ENCODE results near the gene DIP2B. TPM values are rescaled to one million over a fixed set of nuclear protein-coding genes. Genes with fewer than 3 reads are reported as not detected.

DIP2B gene
- polyA plus RNA-seq, 1 of the 3 experiments (the other 2 are of a cell fraction): 6.6 TPM

DNA sequence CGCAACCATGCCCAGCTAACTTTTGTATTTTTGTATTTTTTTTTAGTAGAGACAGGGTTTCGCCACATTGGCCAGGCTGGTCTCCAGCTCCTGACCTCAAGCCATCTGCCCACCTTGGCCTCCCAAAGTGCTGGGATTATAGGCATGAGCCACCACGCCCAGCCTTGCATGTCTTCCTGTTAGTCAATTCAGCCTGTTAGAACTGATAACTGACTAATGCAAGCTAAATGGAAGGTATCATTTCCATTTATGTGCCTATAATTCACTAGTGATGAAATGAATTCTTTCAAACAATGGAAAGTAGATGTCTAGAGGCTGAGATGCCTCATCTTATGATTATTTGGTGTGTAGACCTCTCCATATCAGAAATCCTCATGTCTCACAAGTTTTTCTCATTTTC, 37.3 kb upstream of the DIP2B start:
- Histone ChIP-seq H3K36me3 (replicated peaks in 1 of 2; ENCODE audit: control insufficient read depth in 1 of 2, insufficient read depth in 2 of 2, low read length in 1 of 2) (peaks cover 31 to 77% of the 10 kb centered on the region in 2 experiments), H3K27me3 (ENCODE audit: insufficient read depth) (no peaks in the 10 kb centered on the region), H3K4me1 (ENCODE audit: control insufficient read depth in 1 of 2, insufficient read depth in 2 of 2, low read depth in 1 of 2, low read length in 1 of 2) (no peaks in the 10 kb centered on the region), H2AFZ (ENCODE audit: low read depth) (no peak overlapping the region), H3K9me2 (0 out of 2 replicates have a peak, but pooled peaks cover 2% of the 10 kb centered on the region), H3K79me2 (ENCODE audit: insufficient read depth) (no peaks in the 10 kb centered on the region), H3K4me2 (no peak overlapping the region), H3F3A (replicated peaks; ENCODE audit: insufficient read depth) (peaks cover 9% of the 10 kb centered on the region), H3K27ac (ENCODE audit: low read depth in 2 of 2, low read length in 1 of 2) (no peak overlapping the region), H3K4me3 (ENCODE audit: low read depth in 2 of 2, low read length in 1 of 2) (no peak overlapping the region), H3K9ac (no peak overlapping the region), H4K20me1 (ENCODE audit: insufficient read depth) (no peaks in the 10 kb centered on the region), H3K9me3 (no peaks in the 10 kb centered on the region)
- POLR2A ChIA-PET: interaction anchor here (0.6 kb wide), 1 partner anchor 84 kb away, joined by 9 read pairs; no protein-coding TSS in a partner anchor
- DNase-seq: no peak
- WGBS (ENCODE audit: low lambda C conversion rate): 95% methylated on average over 3 of the region's 3 CpGs
- CTCF ChIA-PET: interaction anchor here (0.5 kb wide), 1 partner anchor 22 kb away, joined by 3 read pairs; no protein-coding TSS in a partner anchor
- TF ChIP-seq, protein P1, sequence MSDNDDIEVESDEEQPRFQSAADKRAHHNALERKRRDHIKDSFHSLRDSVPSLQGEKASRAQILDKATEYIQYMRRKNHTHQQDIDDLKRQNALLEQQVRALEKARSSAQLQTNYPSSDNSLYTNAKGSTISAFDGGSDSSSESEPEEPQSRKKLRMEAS (IDR thresholded peaks at IDR 0.05; ENCODE audit: low read depth): no peak
- TF ChIP-seq FOSL2 (IDR thresholded peaks at IDR 0.05; ENCODE audit: borderline replicate concordance, low read depth): no peak
- no peak for TF ChIP-seq RXRA (IDR thresholded peaks at IDR 0.05; ENCODE audit: borderline replicate concordance, low read depth)
- TF ChIP-seq TAF1 (IDR thresholded peaks at IDR 0.05; ENCODE audit: borderline replicate concordance, low read depth, low read length): no peak
- TF ChIP-seq TCF12 (IDR thresholded peaks at IDR 0.05): no peak
- TF ChIP-seq NRF1 (IDR thresholded peaks at IDR 0.05; ENCODE audit: low read depth, low read length): no peak

DNA sequence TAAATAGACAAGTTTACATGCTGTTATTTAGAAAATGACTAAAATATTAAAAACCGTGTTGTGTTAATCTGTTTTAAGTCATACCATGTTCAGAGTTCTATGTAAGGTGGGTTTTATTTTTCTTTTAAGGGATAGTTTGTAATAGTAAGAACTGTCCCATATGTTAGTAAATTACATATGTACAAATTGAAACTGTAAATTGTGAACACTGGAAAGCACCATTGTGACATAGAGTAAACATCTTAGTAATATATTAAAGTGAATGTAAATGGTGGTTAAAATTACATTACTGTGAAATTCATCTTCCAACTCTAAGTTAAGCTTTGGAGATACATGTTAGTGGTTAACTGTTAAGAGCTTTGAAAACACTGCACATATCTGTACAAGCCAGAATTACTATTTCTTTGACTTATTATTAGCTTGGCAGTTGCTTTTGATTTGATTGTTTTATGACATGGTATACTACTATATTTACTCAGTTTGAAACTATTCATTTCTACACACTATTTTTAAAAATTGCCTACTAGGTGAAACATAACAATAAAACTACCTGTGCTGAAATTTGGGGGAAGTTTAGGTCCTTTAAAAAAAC, 27.4 kb upstream of the DIP2B start:
- Histone ChIP-seq H3K27me3 (ENCODE audit: insufficient read depth) (no peaks in the 10 kb centered on the region), H3K79me2 (ENCODE audit: insufficient read depth) (no peaks in the 10 kb centered on the region), H3K4me1 (ENCODE audit: control insufficient read depth in 1 of 2, insufficient read depth in 2 of 2, low read depth in 1 of 2, low read length in 1 of 2) (no peaks in the 10 kb centered on the region), H4K20me1 (ENCODE audit: insufficient read depth) (no peaks in the 10 kb centered on the region), H3K4me3 (ENCODE audit: low read depth in 2 of 2, low read length in 1 of 2) (no peak overlapping the region), H3K27ac (ENCODE audit: low read depth in 2 of 2, low read length in 1 of 2) (no peak overlapping the region), H3F3A (replicated peaks; ENCODE audit: insufficient read depth) (peaks cover 20% of the 10 kb centered on the region), H3K4me2 (no peak overlapping the region), H3K36me3 (replicated peaks in 1 of 2; ENCODE audit: control insufficient read depth in 1 of 2, insufficient read depth in 2 of 2, low read length in 1 of 2) (peaks cover 48 to 74% of the 10 kb centered on the region in 2 experiments), H3K9me2 (no peaks in the 10 kb centered on the region), H2AFZ (ENCODE audit: low read depth) (no peak overlapping the region), H3K9ac (no peak overlapping the region), H3K9me3 (no peaks in the 10 kb centered on the region)
- DNase-seq: no peak
- 89% methylated on average over 1 of the region's 1 CpG for WGBS (ENCODE audit: low lambda C conversion rate)
- TF ChIP-seq POLR2AphosphoS5 (IDR thresholded peaks at IDR 0.05; ENCODE audit: low read depth, low read length) (no peak), FOXM1 (IDR thresholded peaks at IDR 0.05; ENCODE audit: low read depth) (no peak), RAD21 (IDR thresholded peaks at IDR 0.05; ENCODE audit: low read length) (no peak), GATA2 (CRISPR knock-in tag; IDR thresholded peaks at IDR 0.05) (no peak), SMC3 (IDR thresholded peaks at IDR 0.05; ENCODE audit: low read depth, low read length) (no peak), TCF12 (IDR thresholded peaks at IDR 0.05) (no peak), EP300 (IDR thresholded peaks at IDR 0.05; ENCODE audit: borderline replicate concordance in 1 of 2, low read depth in 1 of 2, low read length in 1 of 2) (no peak), RCOR1 (IDR thresholded peaks at IDR 0.05; ENCODE audit: low read length) (no peak), MEF2A (IDR thresholded peaks at IDR 0.05; ENCODE audit: borderline replicate concordance, low read depth) (no peak), NRF1 (IDR thresholded peaks at IDR 0.05; ENCODE audit: low read depth, low read length) (no peak), MXI1 (IDR thresholded peaks at IDR 0.05; ENCODE audit: low read depth, low read length) (no peak), CHD2 (IDR thresholded peaks at IDR 0.05; ENCODE audit: low read length, partially characterized antibody) (no peak), JUND (IDR thresholded peaks at IDR 0.05) (no peak)
- TF ChIP-seq, protein P2, sequence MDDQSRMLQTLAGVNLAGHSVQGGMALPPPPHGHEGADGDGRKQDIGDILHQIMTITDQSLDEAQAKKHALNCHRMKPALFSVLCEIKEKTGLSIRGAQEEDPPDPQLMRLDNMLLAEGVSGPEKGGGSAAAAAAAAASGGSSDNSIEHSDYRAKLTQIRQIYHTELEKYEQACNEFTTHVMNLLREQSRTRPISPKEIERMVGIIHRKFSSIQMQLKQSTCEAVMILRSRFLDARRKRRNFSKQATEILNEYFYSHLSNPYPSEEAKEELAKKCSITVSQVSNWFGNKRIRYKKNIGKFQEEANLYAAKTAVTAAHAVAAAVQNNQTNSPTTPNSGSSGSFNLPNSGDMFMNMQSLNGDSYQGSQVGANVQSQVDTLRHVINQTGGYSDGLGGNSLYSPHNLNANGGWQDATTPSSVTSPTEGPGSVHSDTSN (IDR thresholded peaks at IDR 0.05): no peak
- TF ChIP-seq, protein P3, sequence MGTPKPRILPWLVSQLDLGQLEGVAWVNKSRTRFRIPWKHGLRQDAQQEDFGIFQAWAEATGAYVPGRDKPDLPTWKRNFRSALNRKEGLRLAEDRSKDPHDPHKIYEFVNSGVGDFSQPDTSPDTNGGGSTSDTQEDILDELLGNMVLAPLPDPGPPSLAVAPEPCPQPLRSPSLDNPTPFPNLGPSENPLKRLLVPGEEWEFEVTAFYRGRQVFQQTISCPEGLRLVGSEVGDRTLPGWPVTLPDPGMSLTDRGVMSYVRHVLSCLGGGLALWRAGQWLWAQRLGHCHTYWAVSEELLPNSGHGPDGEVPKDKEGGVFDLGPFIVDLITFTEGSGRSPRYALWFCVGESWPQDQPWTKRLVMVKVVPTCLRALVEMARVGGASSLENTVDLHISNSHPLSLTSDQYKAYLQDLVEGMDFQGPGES (IDR thresholded peaks at IDR 0.05; ENCODE audit: low read depth, low read length): no peak
- TF ChIP-seq, protein P4, sequence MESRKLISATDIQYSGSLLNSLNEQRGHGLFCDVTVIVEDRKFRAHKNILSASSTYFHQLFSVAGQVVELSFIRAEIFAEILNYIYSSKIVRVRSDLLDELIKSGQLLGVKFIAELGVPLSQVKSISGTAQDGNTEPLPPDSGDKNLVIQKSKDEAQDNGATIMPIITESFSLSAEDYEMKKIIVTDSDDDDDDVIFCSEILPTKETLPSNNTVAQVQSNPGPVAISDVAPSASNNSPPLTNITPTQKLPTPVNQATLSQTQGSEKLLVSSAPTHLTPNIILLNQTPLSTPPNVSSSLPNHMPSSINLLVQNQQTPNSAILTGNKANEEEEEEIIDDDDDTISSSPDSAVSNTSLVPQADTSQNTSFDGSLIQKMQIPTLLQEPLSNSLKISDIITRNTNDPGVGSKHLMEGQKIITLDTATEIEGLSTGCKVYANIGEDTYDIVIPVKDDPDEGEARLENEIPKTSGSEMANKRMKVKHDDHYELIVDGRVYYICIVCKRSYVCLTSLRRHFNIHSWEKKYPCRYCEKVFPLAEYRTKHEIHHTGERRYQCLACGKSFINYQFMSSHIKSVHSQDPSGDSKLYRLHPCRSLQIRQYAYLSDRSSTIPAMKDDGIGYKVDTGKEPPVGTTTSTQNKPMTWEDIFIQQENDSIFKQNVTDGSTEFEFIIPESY (IDR thresholded peaks at IDR 0.05; ENCODE audit: borderline replicate concordance, low read depth): no peak
- ChIA-PET CTCF (interaction anchor here (1.0 kb wide), 1 partner anchor 407 kb away, joined by 3 read pairs; no protein-coding TSS in a partner anchor), POLR2A (no interaction called here)
